ACC112 (cell line): ENCODE results near the gene OR10H3.
"Not testable (repeated sequence)": the region's sequence is repeated elsewhere in the genome, so short reads cannot be mapped to it uniquely, and the experiment has no call there.

Experiments
- H2AFZ ChIP-seq: fragments of 200-600 bp; sonication (generic); one replicate; pipeline ENCODE4 v1.6.0; 2017; ENCODE audit warnings: antibody characterized with exemption, low read length; ENCODE audit not compliant: unreplicated experiment
- H3K27ac ChIP-seq: fragments of 200-600 bp; sonication (generic); 2 replicates; pipeline ENCODE4 v1.5.1; 2014; ENCODE audit warnings: low read depth, mild to moderate bottlenecking, antibody characterized with exemption, low read length, moderate library complexity
- H3K27me3 ChIP-seq: fragments of 200-600 bp; sonication (generic); 2 replicates; pipeline ENCODE4 v1.6.1; 2014; ENCODE audit warnings: mild to moderate bottlenecking, antibody characterized with exemption, low read length, moderate library complexity, mixed read lengths; ENCODE audit not compliant: insufficient read depth
- H3K36me3 ChIP-seq: fragments of 200-600 bp; sonication (generic); 2 replicates; pipeline ENCODE4 v1.6.1; 2016; ENCODE audit warnings: mild to moderate bottlenecking, antibody characterized with exemption, low read length, moderate library complexity, mixed read lengths; ENCODE audit not compliant: insufficient read depth
- H3K4me1 ChIP-seq: fragments of 200-600 bp; sonication (generic); one replicate; pipeline ENCODE4 v1.6.1; 2016; ENCODE audit warnings: low read length, mixed read lengths; ENCODE audit not compliant: insufficient read depth, unreplicated experiment, control insufficient read depth
- H3K4me3 ChIP-seq: fragments of 200-600 bp; sonication (generic); 2 replicates; pipeline ENCODE4 v1.5.1; 2014; ENCODE audit warnings: mild to moderate bottlenecking, low read depth, low read length
- H3K79me2 ChIP-seq: fragments of 200-600 bp; sonication (generic); one replicate; pipeline ENCODE4 v1.6.0; 2016; ENCODE audit warnings: low read length; ENCODE audit not compliant: control insufficient read depth, unreplicated experiment, insufficient read depth

OR10H3 gene

DNA sequence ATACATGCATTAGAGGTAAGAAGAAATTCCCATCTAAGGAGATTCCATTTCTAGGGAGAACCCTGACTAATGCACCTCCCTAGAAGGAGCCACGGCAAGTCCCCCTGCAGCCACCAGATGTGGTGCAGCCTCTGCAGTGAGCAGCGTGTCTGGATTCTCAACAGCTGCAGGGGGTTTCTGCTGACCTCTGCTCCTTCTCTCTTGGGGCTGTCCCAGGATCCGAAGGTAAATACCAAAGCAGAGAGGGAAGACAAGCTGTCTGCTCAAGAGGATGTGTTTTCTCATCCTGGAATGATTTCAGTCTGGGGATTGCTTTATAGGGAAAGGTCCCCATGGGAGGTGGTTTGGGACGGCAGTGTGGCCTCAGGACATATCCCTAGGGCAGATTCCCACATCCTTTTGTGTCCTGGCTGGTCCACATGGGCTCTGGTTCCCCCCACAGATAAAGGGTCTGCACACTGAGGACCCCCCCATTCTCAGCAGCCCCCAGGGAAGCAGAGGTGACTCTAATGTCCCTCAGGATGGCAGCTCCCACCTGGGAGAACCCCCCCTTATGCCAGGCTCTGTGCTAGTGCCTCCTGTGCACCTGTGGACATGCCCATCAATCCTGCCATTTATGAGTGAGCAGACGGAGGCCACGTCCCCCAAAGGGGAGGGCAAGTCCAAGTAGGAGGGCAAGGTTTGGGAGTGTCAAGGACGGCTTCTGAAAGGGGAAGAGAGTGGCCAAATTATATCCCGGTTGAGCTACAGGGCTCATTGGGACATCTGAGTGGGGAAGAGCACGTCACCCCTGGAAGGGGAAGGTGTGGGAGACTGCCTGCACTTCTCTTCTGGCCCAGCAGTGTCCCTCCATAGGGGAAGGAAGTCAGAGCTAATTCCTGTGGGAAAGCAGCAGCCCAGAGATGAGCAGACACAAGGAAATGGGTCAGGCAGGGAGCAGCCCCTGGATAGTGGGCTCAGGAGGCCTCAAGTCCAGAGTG, 39.5 kb downstream of the OR10H3 start:
- no peaks in the 10 kb centered on the region for H3K79me2 ChIP-seq
- H3K27me3 ChIP-seq: no peaks in the 10 kb centered on the region
- H2AFZ ChIP-seq: no peak overlapping the region
- no peak overlapping the region for H3K27ac ChIP-seq
- H3K4me3 ChIP-seq: no peak overlapping the region
- H3K36me3 ChIP-seq: no peaks in the 10 kb centered on the region
- no peaks in the 10 kb centered on the region for H3K4me1 ChIP-seq

DNA sequence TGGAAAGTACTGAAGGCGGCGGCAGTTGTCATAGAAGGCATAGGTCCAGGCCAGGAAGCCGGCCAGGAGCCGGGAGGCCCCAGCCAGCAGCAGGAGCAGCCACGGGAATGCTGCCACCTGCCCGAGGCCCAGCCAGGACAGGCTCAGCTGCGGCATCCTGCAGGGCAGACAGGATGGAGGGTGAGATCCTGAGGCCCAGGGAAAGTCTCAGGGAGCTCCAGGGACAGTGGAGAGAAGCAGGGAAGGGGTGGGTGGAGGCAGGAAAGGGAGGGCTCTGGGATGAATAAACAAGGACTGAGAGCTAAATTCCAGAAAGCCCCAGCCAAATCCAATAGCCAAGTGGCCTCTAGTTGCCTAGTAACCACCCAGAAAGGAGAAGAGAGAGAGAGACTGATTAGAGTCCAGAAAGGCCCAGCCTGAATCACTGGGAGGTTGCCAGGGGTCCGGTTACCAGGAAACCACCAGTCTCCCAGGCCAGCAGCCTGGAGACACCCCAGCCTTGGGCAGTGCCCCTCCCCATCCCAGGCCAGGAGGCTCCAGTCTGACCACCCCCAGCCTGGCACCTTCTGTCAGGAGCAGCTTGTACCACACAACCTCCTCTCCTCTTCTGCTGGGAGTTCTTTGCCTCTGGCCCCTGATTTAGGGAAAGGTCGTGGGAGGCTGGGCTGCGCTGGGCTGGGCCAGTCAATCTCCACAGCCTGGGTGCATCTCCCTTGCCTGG, 42.1 kb downstream of the OR10H3 start:
- Histone ChIP-seq H3K4me1 (no peaks in the 10 kb centered on the region), H3K36me3 (no peaks in the 10 kb centered on the region), H3K79me2 (no peaks in the 10 kb centered on the region), H3K4me3 (no peak overlapping the region), H3K27ac (no peak overlapping the region), H3K27me3 (no peaks in the 10 kb centered on the region), H2AFZ (no peak overlapping the region)

GRCh38 chr19:15780610-15781418, 43.0 kb downstream of the OR10H3 start:
- Histone ChIP-seq H2AFZ (no peak overlapping the region), H3K4me1 (no peaks in the 10 kb centered on the region), H3K27me3 (no peaks in the 10 kb centered on the region), H3K79me2 (no peaks in the 10 kb centered on the region), H3K27ac (no peak overlapping the region), H3K4me3 (no peak overlapping the region), H3K36me3 (no peaks in the 10 kb centered on the region)

- H2AFZ ChIP-seq: no peak overlapping the region
- H3K27ac ChIP-seq: no peak overlapping the region
- H3K4me1 ChIP-seq: no peaks in the 10 kb centered on the region
- no peaks in the 10 kb centered on the region for H3K79me2 ChIP-seq
- no peak overlapping the region for H3K4me3 ChIP-seq
- no peaks in the 10 kb centered on the region for H3K27me3 ChIP-seq
- H3K36me3 ChIP-seq: no peaks in the 10 kb centered on the region
Observed at GRCh38 chr19:15781661-15782060, 43.9 kb downstream of the OR10H3 start.

DNA sequence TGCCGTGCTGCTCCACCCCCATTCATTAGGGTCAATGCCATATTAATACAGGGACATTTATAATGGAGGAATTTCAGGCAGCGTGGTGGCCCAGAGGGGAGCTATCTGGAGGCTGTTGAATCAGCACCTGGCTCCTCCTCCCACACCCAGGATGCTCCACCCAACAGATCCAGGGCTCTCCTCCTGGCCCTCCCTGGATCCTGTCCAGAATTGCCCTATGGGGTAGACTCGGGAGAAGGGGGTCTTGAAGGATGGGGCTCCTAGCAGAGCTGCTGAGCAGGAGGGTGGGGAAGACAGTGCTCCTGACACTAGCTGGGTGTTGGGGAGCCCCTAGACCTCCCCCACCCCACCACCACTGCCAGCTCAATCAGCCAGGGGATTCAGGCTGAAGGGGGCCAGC, 44.4 kb downstream of the OR10H3 start:
- no peak overlapping the region for H3K4me3 ChIP-seq
- H3K36me3 ChIP-seq: no peaks in the 10 kb centered on the region
- H3K27me3 ChIP-seq: no peaks in the 10 kb centered on the region
- H2AFZ ChIP-seq: no peak overlapping the region
- H3K79me2 ChIP-seq: no peaks in the 10 kb centered on the region
- no peaks in the 10 kb centered on the region for H3K4me1 ChIP-seq
- H3K27ac ChIP-seq: no peak overlapping the region

- H3K79me2 ChIP-seq, H3K27ac ChIP-seq, H3K27me3 ChIP-seq, H3K4me3 ChIP-seq, H3K4me1 ChIP-seq, H2AFZ ChIP-seq, H3K36me3 ChIP-seq: not testable (repeated sequence)
Observed at GRCh38 chr19:15782896-15783295, 45.1 kb downstream of the OR10H3 start.

GRCh38 chr19:15787611-15788155, 49.9 kb downstream of the OR10H3 start, which contains the start of gene OR10H5:
Gene OR10H5 (plus strand): TSS chr19:15787661. CDS start chr19:15794049, 6,388 bp downstream.
- Histone ChIP-seq H3K4me3 (no peak within 1 kb of the TSS), H3K79me2 (no peaks in the 10 kb centered on the region), H3K36me3 (no peaks in the 10 kb centered on the region), H3K4me1 (no peaks in the 10 kb centered on the region), H3K27ac (no peak within 1 kb of the TSS), H3K27me3 (no peaks in the 10 kb centered on the region), H2AFZ (no peak within 1 kb of the TSS)

DNA sequence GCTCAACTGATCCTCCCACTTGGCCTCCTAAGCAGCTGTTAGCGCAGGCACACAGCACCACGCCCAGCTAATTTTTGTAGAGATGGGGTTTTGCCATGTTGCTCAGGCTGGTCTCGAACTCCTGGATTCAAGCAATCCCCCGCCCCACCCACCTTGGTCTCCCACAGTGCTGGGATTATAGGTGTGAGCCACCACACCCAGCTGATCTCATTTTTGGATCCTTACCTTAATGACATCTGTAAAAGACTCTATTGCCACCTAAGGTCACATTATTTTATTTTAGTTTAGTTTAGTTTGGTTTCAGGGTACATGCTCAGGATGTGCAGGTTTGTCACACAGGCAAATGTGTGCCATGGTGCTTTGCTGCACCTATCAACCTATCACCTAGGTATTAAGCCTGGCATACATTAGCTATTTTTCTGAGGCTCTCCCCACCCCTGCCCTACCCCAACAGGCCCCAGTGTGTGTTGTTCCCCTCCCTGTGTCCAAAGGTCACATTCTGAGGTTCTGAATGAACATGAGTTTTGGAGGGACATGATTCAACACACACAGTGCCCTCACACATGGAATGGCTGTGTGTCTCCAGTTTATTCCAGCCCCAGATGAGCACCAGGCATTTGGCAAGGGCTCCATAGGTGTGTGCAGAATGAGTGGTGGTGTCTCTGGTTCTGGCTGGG, 50.9 kb downstream of the OR10H3 start:
- Histone ChIP-seq H3K27me3 (no peaks in the 10 kb centered on the region), H3K4me1 (no peaks in the 10 kb centered on the region), H3K27ac (no peak overlapping the region), H3K79me2 (no peaks in the 10 kb centered on the region), H2AFZ (no peak overlapping the region), H3K4me3 (no peak overlapping the region), H3K36me3 (no peaks in the 10 kb centered on the region)

DNA sequence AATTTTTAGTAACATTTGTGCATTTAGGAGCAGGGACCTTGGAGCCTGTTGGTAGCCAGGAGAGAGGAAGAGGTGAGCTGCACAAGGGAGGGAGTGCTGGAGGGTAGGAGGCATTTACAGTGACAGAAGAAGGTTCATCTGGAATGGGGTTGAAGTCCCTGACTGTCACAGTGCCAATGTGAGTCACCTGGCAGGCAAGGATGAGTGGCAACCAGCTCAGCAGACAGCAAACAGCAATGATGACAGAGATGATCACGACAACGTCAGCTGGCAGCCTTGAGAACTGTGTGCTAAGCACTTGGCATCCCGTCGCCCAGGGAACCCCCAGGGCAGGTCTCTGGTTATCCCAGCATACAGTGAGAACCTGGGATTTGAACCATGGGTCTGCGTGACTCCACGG, 52.3 kb downstream of the OR10H3 start:
- no peak overlapping the region for H3K4me3 ChIP-seq
- no peak overlapping the region for H3K27ac ChIP-seq
- no peaks in the 10 kb centered on the region for H3K4me1 ChIP-seq
- H2AFZ ChIP-seq: no peak overlapping the region
- H3K79me2 ChIP-seq: no peaks in the 10 kb centered on the region
- no peaks in the 10 kb centered on the region for H3K27me3 ChIP-seq
- no peaks in the 10 kb centered on the region for H3K36me3 ChIP-seq
